ENCODE measurements around the gene SPEG. TPM values are rescaled to one million over a fixed set of nuclear protein-coding genes. Genes with fewer than 3 reads are reported as not detected.

SPEG gene
- total and polyA plus RNA-seq, 2 of the 8 experiments (the other 6 are each of a cell fraction or from before 2014, with no cell fraction given): 19.9 to 32.0 TPM

DNA sequence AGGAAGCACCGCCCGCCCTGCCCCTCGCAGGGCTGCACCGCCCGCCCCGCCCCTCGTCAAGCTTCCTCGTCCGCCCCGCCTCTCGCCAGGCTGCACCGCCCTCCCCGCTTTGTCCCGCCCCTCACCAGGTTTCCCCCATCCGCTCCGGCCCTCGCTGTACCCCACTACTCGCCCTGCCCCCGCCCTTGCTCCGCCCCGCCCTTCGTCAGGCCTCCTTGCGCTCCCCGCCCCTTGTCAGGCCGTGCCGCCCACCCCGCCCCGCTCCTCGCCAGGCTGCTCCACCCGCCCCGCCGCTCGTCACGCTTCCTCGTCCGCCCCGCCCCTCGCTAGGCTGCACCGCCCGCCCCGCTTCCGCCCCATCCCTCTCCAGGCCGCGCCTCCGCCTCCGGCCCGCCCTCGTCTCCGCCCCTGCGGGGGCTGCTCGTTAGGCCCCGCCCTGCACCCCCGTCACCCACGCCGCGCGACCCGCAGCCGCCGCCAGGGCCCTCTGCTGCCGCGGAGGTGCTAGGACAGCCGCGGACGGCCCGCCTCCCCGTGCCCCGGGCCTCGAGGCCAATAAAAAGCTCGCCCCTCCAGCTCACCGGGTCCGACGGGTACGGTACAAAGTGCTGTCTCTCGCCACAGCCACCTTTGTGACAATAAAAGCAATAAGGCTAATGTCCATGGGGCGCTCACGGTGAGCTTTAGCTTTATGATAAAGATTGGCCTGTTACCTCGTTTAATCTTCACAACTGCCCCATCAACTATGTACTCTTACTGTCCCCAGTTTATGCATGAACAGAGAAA lies 46.3 kb upstream of the SPEG start (continued):
- TF ChIP-seq GABPA (IDR thresholded peaks at IDR 0.05; ENCODE audit: borderline replicate concordance, insufficient read depth, low read length): no peak
- TF ChIP-seq RFX5 (IDR thresholded peaks at IDR 0.05; ENCODE audit: borderline replicate concordance, low read depth, low read length): no peak
- TF ChIP-seq CHD2 (IDR thresholded peaks at IDR 0.05; ENCODE audit: low read length): no peak
- no peak for TF ChIP-seq TAF1 (IDR thresholded peaks at IDR 0.05; ENCODE audit: low read depth, low read length)
- no peak for TF ChIP-seq POLR2A (IDR thresholded peaks at IDR 0.05; ENCODE audit: control extremely low read depth in 1 of 2, low read depth in 2 of 2, low read length in 2 of 2)
- TF ChIP-seq BRCA1 (IDR thresholded peaks at IDR 0.05; ENCODE audit: low read depth, low read length): no peak
- TF ChIP-seq, protein P1, sequence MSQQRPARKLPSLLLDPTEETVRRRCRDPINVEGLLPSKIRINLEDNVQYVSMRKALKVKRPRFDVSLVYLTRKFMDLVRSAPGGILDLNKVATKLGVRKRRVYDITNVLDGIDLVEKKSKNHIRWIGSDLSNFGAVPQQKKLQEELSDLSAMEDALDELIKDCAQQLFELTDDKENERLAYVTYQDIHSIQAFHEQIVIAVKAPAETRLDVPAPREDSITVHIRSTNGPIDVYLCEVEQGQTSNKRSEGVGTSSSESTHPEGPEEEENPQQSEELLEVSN (IDR thresholded peaks at IDR 0.05): peak; percentile 17; the same call in 1 of the 2 replicates
- TF ChIP-seq, protein P2, sequence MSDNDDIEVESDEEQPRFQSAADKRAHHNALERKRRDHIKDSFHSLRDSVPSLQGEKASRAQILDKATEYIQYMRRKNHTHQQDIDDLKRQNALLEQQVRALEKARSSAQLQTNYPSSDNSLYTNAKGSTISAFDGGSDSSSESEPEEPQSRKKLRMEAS (IDR thresholded peaks at IDR 0.05): peak; percentile 19; the same call in 1 of the 2 replicates
- TF ChIP-seq NRF1 (IDR thresholded peaks at IDR 0.05; ENCODE audit: low read depth, low read length): no peak
- TF ChIP-seq EGR1 (IDR thresholded peaks at IDR 0.05; ENCODE audit: borderline replicate concordance, low read depth, low read length): peak; percentile 64; the same call in 1 of the 2 replicates
- no peak for TF ChIP-seq TAF7 (optimal IDR thresholded peaks at IDR 0.05; ENCODE audit: borderline replicate concordance, low read depth, low read length)
